ENCODE measurements around the gene GTF3C4. TPM values are rescaled to one million over a fixed set of nuclear protein-coding genes. Genes with fewer than 3 reads are reported as not detected.
"Not testable (repeated sequence)": the region's sequence is repeated elsewhere in the genome, so short reads cannot be mapped to it uniquely, and the experiment has no call there.

GTF3C4 gene
- total RNA-seq, 1 donor from 2014 or later: 21.3 TPM

DNA sequence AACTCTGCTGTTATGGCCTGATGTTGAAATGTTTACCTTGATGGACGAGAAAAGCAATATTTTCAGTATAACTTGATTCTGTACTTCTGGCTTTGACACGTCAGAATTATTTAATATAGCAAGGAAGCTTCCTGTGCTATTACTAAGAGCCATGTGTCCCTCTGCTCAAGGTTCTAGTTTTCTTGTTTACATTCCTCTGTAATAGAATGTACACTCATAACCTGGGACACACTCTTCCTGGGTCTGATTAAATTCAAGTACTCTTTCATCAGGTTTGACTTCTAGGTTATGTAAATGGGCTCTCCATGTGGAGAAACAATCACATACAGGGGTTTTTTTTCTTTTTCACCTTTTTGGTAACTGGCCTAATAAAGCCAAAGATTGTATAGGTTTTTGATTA is 33.1 kb downstream of the GTF3C4 start:
- H3K36me3 ChIP-seq (ENCODE audit: control insufficient read depth, insufficient read depth, low read length): no peaks in the 10 kb centered on the region
- DNase-seq (ENCODE audit: low read depth): no peak
- TF ChIP-seq, protein P1, sequence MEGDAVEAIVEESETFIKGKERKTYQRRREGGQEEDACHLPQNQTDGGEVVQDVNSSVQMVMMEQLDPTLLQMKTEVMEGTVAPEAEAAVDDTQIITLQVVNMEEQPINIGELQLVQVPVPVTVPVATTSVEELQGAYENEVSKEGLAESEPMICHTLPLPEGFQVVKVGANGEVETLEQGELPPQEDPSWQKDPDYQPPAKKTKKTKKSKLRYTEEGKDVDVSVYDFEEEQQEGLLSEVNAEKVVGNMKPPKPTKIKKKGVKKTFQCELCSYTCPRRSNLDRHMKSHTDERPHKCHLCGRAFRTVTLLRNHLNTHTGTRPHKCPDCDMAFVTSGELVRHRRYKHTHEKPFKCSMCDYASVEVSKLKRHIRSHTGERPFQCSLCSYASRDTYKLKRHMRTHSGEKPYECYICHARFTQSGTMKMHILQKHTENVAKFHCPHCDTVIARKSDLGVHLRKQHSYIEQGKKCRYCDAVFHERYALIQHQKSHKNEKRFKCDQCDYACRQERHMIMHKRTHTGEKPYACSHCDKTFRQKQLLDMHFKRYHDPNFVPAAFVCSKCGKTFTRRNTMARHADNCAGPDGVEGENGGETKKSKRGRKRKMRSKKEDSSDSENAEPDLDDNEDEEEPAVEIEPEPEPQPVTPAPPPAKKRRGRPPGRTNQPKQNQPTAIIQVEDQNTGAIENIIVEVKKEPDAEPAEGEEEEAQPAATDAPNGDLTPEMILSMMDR (IDR thresholded peaks at IDR 0.05; ENCODE audit: insufficient read depth, low read length, poor library complexity, severe bottlenecking): no peak
- H3K4me3 ChIP-seq (ENCODE audit: low read depth, low read length): no peak overlapping the region
- H3K27me3 ChIP-seq (ENCODE audit: control insufficient read depth, insufficient read depth, low read length): no peaks in the 10 kb centered on the region

DNA sequence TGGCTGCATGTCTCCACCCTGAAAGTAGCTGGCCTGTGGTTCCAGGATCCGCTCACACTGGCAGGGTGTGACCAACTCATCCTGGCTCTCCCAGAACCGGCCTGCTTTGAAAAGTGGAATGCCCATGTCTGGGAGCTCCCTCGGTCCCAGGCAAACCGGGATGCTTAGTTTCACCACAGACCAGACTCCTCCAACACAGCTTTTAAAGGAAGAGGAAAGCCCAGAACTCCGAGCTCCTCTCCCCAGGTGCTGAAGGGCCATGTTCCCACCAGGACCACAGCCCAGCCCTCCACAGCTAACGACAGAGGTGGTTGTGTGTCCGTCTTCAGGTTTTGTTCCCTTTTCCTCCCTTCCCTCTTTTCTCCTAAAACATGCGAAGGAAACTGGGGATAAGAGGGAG is 38.0 kb downstream of the GTF3C4 start:
- no peaks in the 10 kb centered on the region for H3K36me3 ChIP-seq (ENCODE audit: control insufficient read depth, insufficient read depth, low read length)
- TF ChIP-seq, protein P1 (IDR thresholded peaks at IDR 0.05; ENCODE audit: insufficient read depth, low read length, poor library complexity, severe bottlenecking): no peak
- no peak overlapping the region for H3K4me3 ChIP-seq (ENCODE audit: low read depth, low read length)
- H3K27me3 ChIP-seq (ENCODE audit: control insufficient read depth, insufficient read depth, low read length): no peaks in the 10 kb centered on the region
- DNase-seq (ENCODE audit: low read depth): no peak

DNA sequence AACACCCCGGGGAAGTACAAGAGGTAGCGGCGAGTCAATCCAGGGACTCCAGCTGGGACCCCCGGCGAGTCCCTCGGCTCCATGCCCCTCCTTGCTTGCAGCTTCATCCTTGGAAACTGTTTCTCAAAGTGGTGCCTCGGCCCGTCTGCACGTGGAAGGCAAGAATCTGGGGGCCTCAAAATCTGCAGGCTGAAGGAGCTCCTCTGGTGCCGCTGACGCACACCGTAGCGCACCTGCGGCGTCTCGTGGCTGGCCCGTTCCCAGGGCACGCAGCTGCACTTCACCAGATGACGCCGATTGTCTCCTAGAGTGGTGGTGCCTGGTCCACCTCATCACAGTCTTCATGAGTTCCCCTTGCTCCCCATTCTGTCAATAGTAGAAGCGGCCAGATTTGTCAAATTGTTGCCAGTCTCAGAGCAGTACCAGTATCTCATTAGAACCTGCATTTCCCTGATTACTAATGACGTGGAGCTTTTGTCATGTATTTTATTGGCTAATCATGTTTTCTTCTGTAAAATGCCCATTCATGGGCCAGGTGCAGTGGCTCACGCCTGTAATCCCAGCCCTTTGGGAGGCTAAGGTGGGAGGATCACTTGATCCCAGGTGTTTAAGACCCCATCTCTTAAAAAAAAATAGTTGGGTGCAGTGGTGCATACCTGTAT is 38.6 kb downstream of the GTF3C4 start:
- H3K36me3 ChIP-seq (ENCODE audit: control insufficient read depth, insufficient read depth, low read length): no peaks in the 10 kb centered on the region
- no peaks in the 10 kb centered on the region for H3K27me3 ChIP-seq (ENCODE audit: control insufficient read depth, insufficient read depth, low read length)
- H3K4me3 ChIP-seq (ENCODE audit: low read depth, low read length): no peak overlapping the region
- TF ChIP-seq, protein P1 (IDR thresholded peaks at IDR 0.05; ENCODE audit: insufficient read depth, low read length, poor library complexity, severe bottlenecking): no peak
- no peak for DNase-seq (ENCODE audit: low read depth)

DNA sequence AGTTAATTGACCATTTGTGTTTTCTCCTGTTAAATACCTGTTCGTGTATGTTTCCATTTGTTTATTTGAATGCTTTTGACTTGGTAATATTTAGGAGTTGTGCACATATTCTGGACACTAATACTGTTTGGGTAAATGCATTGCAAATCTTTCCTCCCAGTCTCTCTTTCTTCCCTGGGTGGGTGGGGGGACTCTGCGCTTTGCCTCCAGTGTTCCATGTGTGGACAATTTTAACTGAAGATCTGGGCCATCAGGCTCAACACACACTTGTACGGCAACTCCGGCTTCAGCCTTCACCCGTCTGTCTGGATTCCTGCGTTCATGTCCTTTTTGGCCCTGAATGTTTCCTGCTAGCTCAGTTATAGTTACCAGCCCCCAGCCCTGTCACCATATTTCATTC is 40.1 kb downstream of the GTF3C4 start:
- no peak overlapping the region for H3K4me3 ChIP-seq (ENCODE audit: low read depth, low read length)
- no peak for DNase-seq (ENCODE audit: low read depth)
- no peaks in the 10 kb centered on the region for H3K27me3 ChIP-seq (ENCODE audit: control insufficient read depth, insufficient read depth, low read length)

DNA sequence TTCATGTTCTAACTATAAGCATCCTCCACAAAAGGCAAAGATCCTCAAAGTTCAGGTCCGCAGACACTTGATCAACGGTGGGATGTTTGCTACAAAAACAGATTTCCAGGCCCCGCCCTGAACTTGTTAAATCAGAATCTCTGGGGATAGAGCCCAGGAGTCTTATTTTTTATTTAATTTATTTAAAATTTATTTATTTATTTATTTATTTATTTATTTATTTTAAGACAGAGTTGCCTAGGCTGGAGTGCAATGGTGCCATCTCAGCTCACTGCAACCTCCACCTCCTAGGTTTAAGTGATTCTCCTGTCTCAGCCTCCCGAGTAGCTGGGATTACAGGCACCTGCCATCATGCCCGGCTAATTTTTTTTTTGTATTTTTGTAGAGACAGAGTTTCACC is 40.9 kb downstream of the GTF3C4 start:
- not testable (repeated sequence) for DNase-seq (ENCODE audit: low read depth); H3K36me3 ChIP-seq (ENCODE audit: control insufficient read depth, insufficient read depth, low read length); H3K4me3 ChIP-seq (ENCODE audit: low read depth, low read length); H3K27me3 ChIP-seq (ENCODE audit: control insufficient read depth, insufficient read depth, low read length)

More for the DNA sequence above, 40.1 kb downstream of the GTF3C4 start:
- H3K36me3 ChIP-seq (ENCODE audit: control insufficient read depth, insufficient read depth, low read length): no peaks in the 10 kb centered on the region
- TF ChIP-seq, protein P1 (IDR thresholded peaks at IDR 0.05; ENCODE audit: insufficient read depth, low read length, poor library complexity, severe bottlenecking): no peak

DNA sequence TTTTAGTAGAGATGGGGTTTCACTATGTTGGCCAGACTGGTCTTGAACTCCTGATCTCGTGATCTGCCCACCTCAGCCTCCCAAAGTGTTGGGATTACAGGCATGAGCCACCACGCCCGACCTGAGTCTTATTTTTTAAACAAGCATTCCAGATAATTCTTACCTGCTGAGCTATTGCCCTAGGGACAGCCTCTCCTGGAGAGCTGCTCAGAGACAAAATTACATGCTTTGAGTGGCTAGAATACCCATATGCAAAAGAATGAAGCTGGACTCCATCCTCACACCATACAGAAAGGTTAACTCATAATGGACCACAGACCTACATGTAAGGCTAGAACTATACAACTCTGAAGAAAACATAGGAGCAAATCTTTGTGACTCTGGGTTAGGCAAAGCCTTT is 41.6 kb downstream of the GTF3C4 start:
- H3K4me3 ChIP-seq (ENCODE audit: low read depth, low read length): no peak overlapping the region
- H3K36me3 ChIP-seq (ENCODE audit: control insufficient read depth, insufficient read depth, low read length): no peaks in the 10 kb centered on the region
- DNase-seq (ENCODE audit: low read depth): no peak
- H3K27me3 ChIP-seq (ENCODE audit: control insufficient read depth, insufficient read depth, low read length): no peaks in the 10 kb centered on the region
- TF ChIP-seq, protein P1 (IDR thresholded peaks at IDR 0.05; ENCODE audit: insufficient read depth, low read length, poor library complexity, severe bottlenecking): no peak
